ENCODE data around the gene EHBP1L1.
A peak's percentile ranks its signal among the peaks of the same experiment; 100 is the strongest.

The EHBP1L1 gene

GRCh38 chr11:65595131-65595530 is 19.3 kb downstream of the EHBP1L1 start:
- DNase-seq (ENCODE audit: low spot score): no peak

GRCh38 chr11:65595543-65596281 is 19.9 kb downstream of the EHBP1L1 start, which contains the start of gene KCNK7:
Gene KCNK7, minus strand, starts transcription at chr11:65595800. Its CDS starts 28 bp downstream, at chr11:65595772.
- no peak for DNase-seq (ENCODE audit: low spot score)

- no peak for DNase-seq (ENCODE audit: low spot score)
Measured at GRCh38 chr11:65596520-65596919, 20.7 kb downstream of the EHBP1L1 start.

- DNase-seq (ENCODE audit: low spot score): no peak
Measured at GRCh38 chr11:65598258-65598699, 22.4 kb downstream of the EHBP1L1 start.

- DNase-seq (ENCODE audit: low spot score): no peak
Measured at GRCh38 chr11:65599216-65599954, 23.5 kb downstream of the EHBP1L1 start.

- DNase-seq (ENCODE audit: low spot score): no peak
Measured at GRCh38 chr11:65599955-65600246, 24.0 kb downstream of the EHBP1L1 start.

- DNase-seq (ENCODE audit: low spot score): no peak
Measured at GRCh38 chr11:65604258-65604657, 28.4 kb downstream of the EHBP1L1 start.

- DNase-seq (ENCODE audit: low spot score): no peak
Measured at GRCh38 chr11:65606876-65607613, 31.2 kb downstream of the EHBP1L1 start.

- no peak for DNase-seq (ENCODE audit: low spot score)
Measured at GRCh38 chr11:65607614-65608426, 32.0 kb downstream of the EHBP1L1 start.

- no peak for DNase-seq (ENCODE audit: low spot score)
Measured at GRCh38 chr11:65609229-65609628, 33.4 kb downstream of the EHBP1L1 start.

- DNase-seq (ENCODE audit: low spot score): no peak
Measured at GRCh38 chr11:65609665-65610064, 33.8 kb downstream of the EHBP1L1 start.

GRCh38 chr11:65610404-65610803 is 34.6 kb downstream of the EHBP1L1 start:
- DNase-seq (ENCODE audit: low spot score): no peak

GRCh38 chr11:65611028-65611757 is 35.3 kb downstream of the EHBP1L1 start:
- no peak for DNase-seq (ENCODE audit: low spot score)

GRCh38 chr11:65611758-65612603 is 36.1 kb downstream of the EHBP1L1 start:
- DNase-seq (ENCODE audit: low spot score): no peak

GRCh38 chr11:65612691-65613090 is 36.8 kb downstream of the EHBP1L1 start:
- no peak for DNase-seq (ENCODE audit: low spot score)

GRCh38 chr11:65613091-65613928 is 37.5 kb downstream of the EHBP1L1 start:
- DNase-seq (ENCODE audit: low spot score): no peak

- peak; percentile 100 for DNase-seq (ENCODE audit: low spot score)
Measured at GRCh38 chr11:65615229-65615949, 39.5 kb downstream of the EHBP1L1 start, which contains the start of gene PCNX3. Gene PCNX3, plus strand, starts transcription at chr11:65615776. Its CDS starts 536 bp downstream, at chr11:65616312.

- peak; percentile 76 for DNase-seq (ENCODE audit: low spot score)
Measured at GRCh38 chr11:65615950-65616574, 40.2 kb downstream of the EHBP1L1 start.
